ENCODE results near the gene RETN. TPM values are rescaled to one million over a fixed set of nuclear protein-coding genes. Genes with fewer than 3 reads are reported as not detected.

RETN gene
- total RNA-seq, 4 donors from 2014 or later: not detected

- 79 to 86% methylated on average over 8 to 14 of the region's 14 CpGs for WGBS, 2 donors
- TF ChIP-seq POLR2A (IDR thresholded peaks at IDR 0.05): no peak
- no peak for TF ChIP-seq CTCF (IDR thresholded peaks at IDR 0.05)
- no peak for TF ChIP-seq EP300 (IDR thresholded peaks at IDR 0.05)
- peaks cover 0 to 14% of the 10 kb centered on the region in 2 donors for H3K27me3 ChIP-seq
Observed at GRCh38 chr19:7645163-7645562, 23.7 kb upstream of the RETN start.

GRCh38 chr19:7645656-7646425 lies 23.0 kb upstream of the RETN start:
- Histone ChIP-seq H3K4me3 (no peak overlapping the region), H3K27ac (no peak overlapping the region), H3K36me3 (no peaks in the 10 kb centered on the region), H3K4me1 (no peaks in the 10 kb centered on the region), H3K27me3 (peaks cover 0 to 21% of the 10 kb centered on the region in 2 donors), H3K9me3 (no peaks in the 10 kb centered on the region)
- TF ChIP-seq CTCF (IDR thresholded peaks at IDR 0.05) (no peak), POLR2A (IDR thresholded peaks at IDR 0.05) (no peak), EP300 (IDR thresholded peaks at IDR 0.05) (no peak)
- DNase-seq (ENCODE audit: low spot score in 2 of 2): no peak
- WGBS, 2 donors: 54 to 59% methylated on average over 20 of the region's 20 CpGs

More at GRCh38 chr19:7645163-7645562, 23.7 kb upstream of the RETN start:
- Histone ChIP-seq H3K27ac (no peak overlapping the region), H3K36me3 (no peaks in the 10 kb centered on the region), H3K4me3 (no peak overlapping the region), H3K9me3 (no peaks in the 10 kb centered on the region), H3K4me1 (no peaks in the 10 kb centered on the region)
- DNase-seq (ENCODE audit: low spot score in 2 of 2): no peak

GRCh38 chr19:7646426-7646700 lies 22.5 kb upstream of the RETN start:
- 75 to 81% methylated on average over 8 of the region's 8 CpGs for WGBS, 2 donors
- H3K4me3 ChIP-seq: no peak overlapping the region
- H3K27me3 ChIP-seq: peaks cover 0 to 26% of the 10 kb centered on the region in 2 donors

GRCh38 chr19:7647156-7647555 lies 21.7 kb upstream of the RETN start:
- H3K9me3 ChIP-seq: no peaks in the 10 kb centered on the region
- no peak for DNase-seq (ENCODE audit: low spot score in 2 of 2)
- H3K4me1 ChIP-seq: peaks cover 0 to 5% (median 0%) of the 10 kb centered on the region in 4 donors
- WGBS, 2 donors: 86 to 95% methylated on average over 8 to 17 of the region's 26 CpGs
- no peak overlapping the region for H3K27ac ChIP-seq
- no peaks in the 10 kb centered on the region for H3K36me3 ChIP-seq
- peaks cover 0 to 30% of the 10 kb centered on the region in 2 donors for H3K27me3 ChIP-seq
- TF ChIP-seq EP300 (IDR thresholded peaks at IDR 0.05) (no peak), CTCF (IDR thresholded peaks at IDR 0.05) (no peak)
- H3K4me3 ChIP-seq: no peak overlapping the region

More at GRCh38 chr19:7646426-7646700, 22.5 kb upstream of the RETN start:
- Histone ChIP-seq H3K4me1 (no peaks in the 10 kb centered on the region), H3K27ac (no peak overlapping the region), H3K9me3 (no peaks in the 10 kb centered on the region), H3K36me3 (no peaks in the 10 kb centered on the region)
- TF ChIP-seq POLR2A (IDR thresholded peaks at IDR 0.05) (no peak), EP300 (IDR thresholded peaks at IDR 0.05) (no peak), CTCF (IDR thresholded peaks at IDR 0.05) (no peak)
- no peak for DNase-seq (ENCODE audit: low spot score in 2 of 2)

- no peaks in the 10 kb centered on the region for H3K36me3 ChIP-seq
- DNase-seq (ENCODE audit: low spot score in 2 of 2): no peak
- H3K27ac ChIP-seq: no peak overlapping the region
- 79 to 84% methylated on average over 15 of the region's 15 CpGs for WGBS, 2 donors
- no peak overlapping the region for H3K4me3 ChIP-seq
- H3K4me1 ChIP-seq: peaks cover 0 to 8% (median 0%) of the 10 kb centered on the region in 4 donors
- TF ChIP-seq CTCF (IDR thresholded peaks at IDR 0.05) (no peak), POLR2A (IDR thresholded peaks at IDR 0.05) (no peak), EP300 (IDR thresholded peaks at IDR 0.05) (no peak)
- H3K9me3 ChIP-seq: no peaks in the 10 kb centered on the region
- H3K27me3 ChIP-seq: peaks cover 0 to 30% of the 10 kb centered on the region in 2 donors
Observed at GRCh38 chr19:7648265-7649014, 20.4 kb upstream of the RETN start.

Data from tibial nerve (tissue), 4 donors.